SU-DHL-6 (cell line): Measurements from ENCODE around the gene CPVL.

ENCODE experiments used
- CTCF ChIP-seq: fragments of 200-600 bp; sonication (generic); IDR thresholded peaks from one replicate; pipeline ENCODE4 v1.5.1; 2017; ENCODE audit warnings: antibody characterized with exemption, mild to moderate bottlenecking, low read length, moderate library complexity; ENCODE audit not compliant: insufficient read depth, poor library complexity, severe bottlenecking
- EZH2phosphoT487 ChIP-seq: fragments of 200-600 bp; sonication (generic), shearing (Covaris generic); conservative IDR thresholded peaks from 2 replicates; pipeline ENCODE4 v1.6.1; 2018; ENCODE audit warnings: mild to moderate bottlenecking, antibody characterized with exemption, low read length, moderate library complexity, mixed read lengths

DNA sequence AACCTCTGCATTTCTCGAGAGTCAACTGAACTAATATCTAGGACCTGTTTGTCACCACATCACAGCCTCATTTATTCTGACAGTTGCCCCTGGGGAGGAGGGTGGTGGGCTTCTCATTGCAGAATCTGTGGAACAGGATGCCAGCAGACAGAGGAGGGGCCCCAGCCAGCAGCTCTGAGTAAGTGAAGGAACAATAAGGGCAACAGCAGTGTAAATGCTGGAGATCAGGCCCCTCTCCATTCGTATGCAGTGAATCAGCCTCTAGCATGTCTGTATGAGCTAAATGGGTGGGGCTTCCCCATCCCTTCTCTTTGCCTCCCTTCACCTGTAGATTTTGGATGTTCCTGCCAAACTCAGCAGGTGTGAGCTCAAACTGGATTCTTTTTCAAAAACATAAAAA is 7.7 kb upstream of the CPVL start:
- TF ChIP-seq CTCF (no peak), EZH2phosphoT487 (no peak)
